ENCODE data around the gene WDFY4. TPM values are rescaled to one million over a fixed set of nuclear protein-coding genes. Genes with fewer than 3 reads are reported as not detected.

Gene WDFY4
- total and polyA plus RNA-seq, 2 donors (not counting 3 experiments of a cell fraction or from before 2014, with no cell fraction given), result 10.1 to 10.2 TPM

- no peaks in the 10 kb centered on the region for H3K36me3 ChIP-seq (ENCODE audit: control insufficient read depth in 2 of 2, extremely low read depth in 1 of 2, insufficient read depth in 2 of 2, low read length in 2 of 2)
- H3K27me3 ChIP-seq (ENCODE audit: control insufficient read depth in 2 of 2, insufficient read depth in 2 of 2, low read length in 2 of 2), result peaks cover 0 to 3% of the 10 kb centered on the region in 2 experiments
- no peak overlapping the region for H2AFZ ChIP-seq (ENCODE audit: low read depth, low read length)
- DNase-seq (ENCODE audit: low read depth, low spot score) (no peak), FAIRE-seq (no peak)
- no peaks in the 10 kb centered on the region for H3K9me1 ChIP-seq (replicated peaks; ENCODE audit: control insufficient read depth, extremely low read depth, insufficient read depth, low read length)
- H3K4me3 ChIP-seq (replicated peaks in 1 of 3; ENCODE audit: insufficient read depth in 1 of 3, low read depth in 1 of 3, low read length in 3 of 3), result no peak overlapping the region
- H3K4me2 ChIP-seq (ENCODE audit: insufficient read depth, low read length), result no peak overlapping the region
- ChIA-PET POLR2A (no interaction called here), CTCF (no interaction called here)
- H3K79me2 ChIP-seq (ENCODE audit: control insufficient read depth, insufficient read depth, low read length), result no peaks in the 10 kb centered on the region
- H4K20me1 ChIP-seq (replicated peaks; ENCODE audit: control insufficient read depth, extremely low read depth, insufficient read depth, low read length), result no peaks in the 10 kb centered on the region
- BruUV-seq (replicated peaks), result no TSS peak
- H3K9ac ChIP-seq (replicated peaks; ENCODE audit: extremely low read depth, insufficient read depth, low read length), result no peak overlapping the region
- dilution Hi-C loops (cut with MboI; ENCODE audit: extremely low pct_ligation_motif_present, low sequenced_read_pairs) (no loop called here), intact Hi-C loops (cut with micrococcal nuclease) (no loop called here)
- H3K4me1 ChIP-seq (ENCODE audit: control insufficient read depth, extremely low read depth, insufficient read depth, low read length), result no peaks in the 10 kb centered on the region
- no peak overlapping the region for H3K27ac ChIP-seq (ENCODE audit: insufficient read depth, low read depth, low read length)
- TF ChIP-seq FOS (IDR thresholded peaks at IDR 0.05; ENCODE audit: borderline replicate concordance, insufficient read depth, low read length), result no peak
- TF ChIP-seq, protein P1, sequence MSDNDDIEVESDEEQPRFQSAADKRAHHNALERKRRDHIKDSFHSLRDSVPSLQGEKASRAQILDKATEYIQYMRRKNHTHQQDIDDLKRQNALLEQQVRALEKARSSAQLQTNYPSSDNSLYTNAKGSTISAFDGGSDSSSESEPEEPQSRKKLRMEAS (IDR thresholded peaks at IDR 0.05; ENCODE audit: insufficient read depth, insufficient read length), result no peak
- TF ChIP-seq, protein P2, sequence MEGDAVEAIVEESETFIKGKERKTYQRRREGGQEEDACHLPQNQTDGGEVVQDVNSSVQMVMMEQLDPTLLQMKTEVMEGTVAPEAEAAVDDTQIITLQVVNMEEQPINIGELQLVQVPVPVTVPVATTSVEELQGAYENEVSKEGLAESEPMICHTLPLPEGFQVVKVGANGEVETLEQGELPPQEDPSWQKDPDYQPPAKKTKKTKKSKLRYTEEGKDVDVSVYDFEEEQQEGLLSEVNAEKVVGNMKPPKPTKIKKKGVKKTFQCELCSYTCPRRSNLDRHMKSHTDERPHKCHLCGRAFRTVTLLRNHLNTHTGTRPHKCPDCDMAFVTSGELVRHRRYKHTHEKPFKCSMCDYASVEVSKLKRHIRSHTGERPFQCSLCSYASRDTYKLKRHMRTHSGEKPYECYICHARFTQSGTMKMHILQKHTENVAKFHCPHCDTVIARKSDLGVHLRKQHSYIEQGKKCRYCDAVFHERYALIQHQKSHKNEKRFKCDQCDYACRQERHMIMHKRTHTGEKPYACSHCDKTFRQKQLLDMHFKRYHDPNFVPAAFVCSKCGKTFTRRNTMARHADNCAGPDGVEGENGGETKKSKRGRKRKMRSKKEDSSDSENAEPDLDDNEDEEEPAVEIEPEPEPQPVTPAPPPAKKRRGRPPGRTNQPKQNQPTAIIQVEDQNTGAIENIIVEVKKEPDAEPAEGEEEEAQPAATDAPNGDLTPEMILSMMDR (IDR thresholded peaks at IDR 0.05; ENCODE audit: extremely low read depth in 1 of 2, insufficient read depth in 1 of 2, low read depth in 1 of 2, low read length in 2 of 2), result no peak
- no peak for TF ChIP-seq JUN (IDR thresholded peaks at IDR 0.05; ENCODE audit: borderline replicate concordance, insufficient read depth, insufficient read length, low read depth)
- no peak for TF ChIP-seq POLR2A (IDR thresholded peaks at IDR 0.05; ENCODE audit: low read depth, low read length)
- TF ChIP-seq POLR2AphosphoS5 (IDR thresholded peaks at IDR 0.05; ENCODE audit: insufficient read depth, low read depth, low read length), result no peak
- TF ChIP-seq EZH2 (IDR thresholded peaks at IDR 0.05; ENCODE audit: borderline replicate concordance, low read depth, low read length, severe bottlenecking), result no peak
- no peak for TF ChIP-seq MYC (IDR thresholded peaks at IDR 0.05; ENCODE audit: low read depth, low read length)
- TF ChIP-seq GATA2 (IDR thresholded peaks at IDR 0.05; ENCODE audit: insufficient read depth, insufficient read length, low read depth, low read length), result no peak
- H3K9me3 ChIP-seq (replicated peaks; ENCODE audit: control insufficient read depth, insufficient read depth, low read length), result no peaks in the 10 kb centered on the region
Observed at GRCh38 chr10:48700071-48700470, 15.4 kb downstream of the WDFY4 start.
